ENCODE results near the gene FBXL4.

GRCh38 chr6:98949589-98949988 lies 1.8 kb upstream of the FBXL4 start:
- TF ChIP-seq CTCF (IDR thresholded peaks at IDR 0.05) (no peak), POLR2A (IDR thresholded peaks at IDR 0.05) (no peak)

Measured in testis (tissue), 2 donors.